Endothelial cell of umbilical vein (primary cell): Measurements from ENCODE around the gene UNC119B. TPM values are rescaled to one million over a fixed set of nuclear protein-coding genes. Genes with fewer than 3 reads are reported as not detected.

Experiments used
- BruUV-seq: library from RNA; stranded (reverse); fragments of 400-500 nt; replicated peaks from 2 replicates; lab custom pipeline; 2021; lab: Mats Ljungman, UMichigan
- CTCF ChIA-PET: fragments of 300-600, 350-600 bp; sonication (Branson Sonifier 250); formaldehyde crosslinking; loops from one replicate; lab custom pipeline; 2021; ENCODE audit warnings: antibody characterized with exemption, inconsistent platforms; lab: Charles Lee
- POLR2A ChIA-PET: fragments of 300-600, 350-600 bp; sonication (Branson Sonifier 250); formaldehyde crosslinking; loops from one replicate; lab custom pipeline; 2021; ENCODE audit warnings: antibody characterized with exemption, inconsistent platforms; lab: Charles Lee
- DNase-seq: peaks from one replicate; pipeline ENCODE4 v3.0.0-alpha.2; 2011; ENCODE audit warnings: low read depth, low spot score
- FAIRE-seq: peaks from 2 replicates; lab custom pipeline; 2011; peaks lifted over from hg19 to GRCh38; lab: Jason Lieb, UNC
- H2AFZ ChIP-seq: 2 replicates; pipeline ENCODE4 v1.6.0; 2012; ENCODE audit warnings: low read depth, low read length, control low read depth, inconsistent platforms
- H3K27ac ChIP-seq: 2 replicates; pipeline ENCODE4 v1.5.1; 2011; ENCODE audit warnings: low read depth, mild to moderate bottlenecking, control low read depth, low read length, moderate library complexity; ENCODE audit not compliant: insufficient read depth
- H3K27me3 ChIP-seq, 2 experiments: 2 replicates each; pipeline versions ENCODE4 v1.6.0 to v1.6.1; 2011; ENCODE audit warnings: low read length in 2 of 2, mixed read lengths in 1 of 2; ENCODE audit not compliant: control insufficient read depth in 2 of 2, insufficient read depth in 2 of 2
- H3K36me3 ChIP-seq, 2 experiments: 2 replicates in 1 of 2; 3 replicates in 1 of 2; pipeline ENCODE4 v1.5.1; 2011; ENCODE audit warnings: low read length in 2 of 2, mild to moderate bottlenecking in 1 of 2, moderate library complexity in 1 of 2; ENCODE audit not compliant: control insufficient read depth in 2 of 2, insufficient read depth in 2 of 2; ENCODE audit errors: extremely low read depth in 1 of 2
- H3K4me1 ChIP-seq: 3 replicates; pipeline ENCODE4 v1.5.1; 2011; ENCODE audit warnings: mild to moderate bottlenecking, low read length; ENCODE audit not compliant: control insufficient read depth, insufficient read depth; ENCODE audit errors: extremely low read depth
- H3K4me2 ChIP-seq: 2 replicates; pipeline ENCODE4 v1.6.1; 2011; ENCODE audit warnings: low read length, control low read depth, mixed read lengths; ENCODE audit not compliant: insufficient read depth
- H3K4me3 ChIP-seq, 3 experiments: fragments of 200-600 bp in 1 of 3; sonication (generic), shearing (Covaris generic) in 1 of 3; replicated peaks in 1 of 3; 2 replicates each; pipeline ENCODE4 v1.5.1; 2011 to 2016; ENCODE audit warnings: control low read depth in 3 of 3, low read length in 3 of 3, mild to moderate bottlenecking in 2 of 3, inconsistent platforms in 1 of 3, low read depth in 1 of 3, moderate library complexity in 1 of 3; ENCODE audit not compliant: insufficient read depth in 1 of 3
- H3K79me2 ChIP-seq: 2 replicates; pipeline ENCODE4 v1.6.0; 2012; ENCODE audit warnings: low read length, inconsistent platforms; ENCODE audit not compliant: control insufficient read depth, insufficient read depth
- H3K9ac ChIP-seq: replicated peaks from 2 replicates; pipeline ENCODE3; 2011; ENCODE audit warnings: low read length, control low read depth; ENCODE audit not compliant: insufficient read depth; ENCODE audit errors: extremely low read depth
- H3K9me1 ChIP-seq: replicated peaks from 3 replicates; pipeline ENCODE4 v1.6.0; 2011; ENCODE audit warnings: mild to moderate bottlenecking, low read length; ENCODE audit not compliant: control insufficient read depth, insufficient read depth; ENCODE audit errors: extremely low read depth
- H3K9me3 ChIP-seq: replicated peaks from 2 replicates; pipeline ENCODE4 v1.5.1; 2012; ENCODE audit warnings: low read length, inconsistent platforms; ENCODE audit not compliant: control insufficient read depth, insufficient read depth
- H4K20me1 ChIP-seq: replicated peaks from 2 replicates; pipeline ENCODE3; 2011; ENCODE audit warnings: mild to moderate bottlenecking, low read length; ENCODE audit not compliant: control insufficient read depth, insufficient read depth; ENCODE audit errors: extremely low read depth
- CTCF ChIP-seq, 2 donors: IDR thresholded peaks; 1 replicate in 1 of 2; 2 replicates in 1 of 2; pipeline ENCODE4 v1.5.1; 2011; ENCODE audit warnings: low read length in 2 of 2, mild to moderate bottlenecking in 2 of 2, moderate library complexity in 2 of 2, control low read depth in 1 of 2, inconsistent platforms in 1 of 2, low read depth in 1 of 2; ENCODE audit not compliant: insufficient read depth in 1 of 2; ENCODE audit errors: extremely low read depth in 1 of 2
- EZH2 ChIP-seq: IDR thresholded peaks from 2 replicates; pipeline ENCODE4 v1.6.1; 2012; ENCODE audit warnings: borderline replicate concordance, low read depth, mild to moderate bottlenecking, moderate library complexity, low read length, inconsistent platforms; ENCODE audit not compliant: severe bottlenecking
- FOS ChIP-seq: IDR thresholded peaks from 2 replicates; pipeline ENCODE4 v1.6.1; 2011; ENCODE audit warnings: mild to moderate bottlenecking, low read length, moderate library complexity, borderline replicate concordance; ENCODE audit not compliant: insufficient read depth
- MAX ChIP-seq: IDR thresholded peaks from 2 replicates; pipeline ENCODE4 v1.6.1; 2011; ENCODE audit not compliant: insufficient read depth, insufficient read length
- MYC ChIP-seq: IDR thresholded peaks from one replicate; pipeline ENCODE4 v1.6.1; 2011; ENCODE audit warnings: mild to moderate bottlenecking, low read depth, low read length
- POLR2A ChIP-seq: IDR thresholded peaks from 2 replicates; pipeline ENCODE4 v1.6.1; 2012; ENCODE audit warnings: low read depth, mild to moderate bottlenecking, control low read depth, low read length
- POLR2AphosphoS5 ChIP-seq: IDR thresholded peaks from 2 replicates; pipeline ENCODE4 v1.6.1; 2012; ENCODE audit warnings: low read depth, mild to moderate bottlenecking, control low read depth, low read length, moderate library complexity; ENCODE audit not compliant: insufficient read depth
- dilution Hi-C: fragments of 300-500 bp; cut with MboI; formaldehyde crosslinking; loops from one replicate; pipeline ENCODE4 v1.15.0; 2019; ENCODE audit warnings: low sequenced_read_pairs; ENCODE audit not compliant: extremely low pct_ligation_motif_present
- intact Hi-C: fragments of 100-400 bp; cut with micrococcal nuclease; formaldehyde crosslinking; loops from one replicate; pipeline ENCODE4 v1.10.0; 2022
- polyA plus RNA-seq, 4 experiments: library from polyadenylated mRNA; depleted of rRNA in 3 of 4; stranded (reverse) in 3 of 4; unstranded in 1 of 4; fragments of >200 nt; gene quantifications; 2 replicates each; pipeline versions ENCODE4 v1.2.1 to v1.2.3, GENCODE V29; 2011 to 2012; ENCODE audit warnings: missing spikeins in 1 of 4
- total RNA-seq: library from RNA; stranded (reverse); gene quantifications from 2 replicates; pipeline ENCODE4 v1.2.3, GENCODE V29; 2021

Gene UNC119B
- total and polyA plus RNA-seq, 2 donors (not counting 3 experiments of a cell fraction or from before 2014, with no cell fraction given): 23.1 to 33.7 TPM

GRCh38 chr12:120758798-120759590, 48.7 kb downstream of the UNC119B start:
- FAIRE-seq (no peak), DNase-seq (no peak)
- dilution Hi-C loops (no loop called here), intact Hi-C loops (no loop called here)
- no peaks in the 10 kb centered on the region for H3K79me2 ChIP-seq
- no peak overlapping the region for H3K4me3 ChIP-seq
- ChIA-PET POLR2A (no interaction called here), CTCF (interaction anchor here (0.9 kb wide), 1 partner anchor 213 kb away, joined by 3 read pairs; no protein-coding TSS in a partner anchor)
- H3K9ac ChIP-seq: no peak overlapping the region
- no TSS peak for BruUV-seq
- H3K27ac ChIP-seq: no peak overlapping the region
- H2AFZ ChIP-seq: no peak overlapping the region
- H3K4me1 ChIP-seq: no peaks in the 10 kb centered on the region
- H3K27me3 ChIP-seq: no peaks in the 10 kb centered on the region
- H4K20me1 ChIP-seq: no peaks in the 10 kb centered on the region
- peaks cover 4 to 11% of the 10 kb centered on the region in 2 experiments for H3K36me3 ChIP-seq
- no peak overlapping the region for H3K4me2 ChIP-seq
- TF ChIP-seq CTCF (IDR thresholded peaks at IDR 0.05; ENCODE audit: extremely low read depth in 1 of 2, insufficient read depth in 1 of 2, low read depth in 1 of 2, low read length in 2 of 2) (no peak), MYC (no peak), POLR2A (no peak), POLR2AphosphoS5 (no peak), EZH2 (no peak), MAX (no peak), FOS (no peak)
- H3K9me1 ChIP-seq: no peaks in the 10 kb centered on the region
- H3K9me3 ChIP-seq: no peaks in the 10 kb centered on the region
